Measurements from ENCODE around the gene PDXP. TPM values are rescaled to one million over a fixed set of nuclear protein-coding genes. Genes with fewer than 3 reads are reported as not detected.
A peak's percentile ranks its signal among the peaks of the same experiment; 100 is the strongest.

Gene PDXP
- total and polyA plus RNA-seq, 2 of the 4 experiments (the other 2 are of a cell fraction), result 5.4 to 24.1 TPM

- peak overlapping the region; percentile 1; the same call in 1 of the 2 replicates for H3K4ac ChIP-seq (ENCODE audit: low read depth, low read length)
- H3K27me3 ChIP-seq (ENCODE audit: control insufficient read depth, insufficient read depth, low read length), result no peaks in the 10 kb centered on the region
- H2BK20ac ChIP-seq (ENCODE audit: low read depth, low read length), result no peak overlapping the region
- in situ Hi-C loops (cut with MboI; ENCODE audit: low sequenced_read_pairs) (no loop called here), intact Hi-C loops (cut with micrococcal nuclease) (no loop called here), dilution Hi-C loops (cut with HindIII; ENCODE audit: low sequenced_read_pairs, unreplicated experiment) (no loop called here)
- H2BK15ac ChIP-seq (ENCODE audit: low read depth, low read length), result no peak overlapping the region
- H3K36me3 ChIP-seq (ENCODE audit: control insufficient read depth, insufficient read depth, low read length), result peaks cover 14% of the 10 kb centered on the region
- no peak overlapping the region for H3K14ac ChIP-seq (replicated peaks; ENCODE audit: low read depth, low read length)
- peaks cover 26 to 81% of the 10 kb centered on the region in 2 experiments for H3K79me1 ChIP-seq (ENCODE audit: low read depth in 1 of 2, low read length in 2 of 2)
- peak overlapping the region; percentile 0; the same call in 1 of the 2 replicates for H3K4me2 ChIP-seq (ENCODE audit: low read depth, low read length)
- peak; percentile 90 for DNase-seq
- no peak overlapping the region for H3K4me3 ChIP-seq (ENCODE audit: insufficient read depth, low read depth, low read length)
- H2AFZ ChIP-seq (replicated peaks; ENCODE audit: low read length, poor library complexity), result no peak overlapping the region
- peak; percentile 37; the same call in 1 of the 2 replicates for TF ChIP-seq BHLHE40 (IDR thresholded peaks at IDR 0.05; ENCODE audit: low read depth, low read length)
- TF ChIP-seq FOS (IDR thresholded peaks at IDR 0.05; ENCODE audit: low read depth, low read length), result 0 out of 2 replicates have a peak, but pooled peaks have one; percentile 13
- no peak for TF ChIP-seq SMC3 (IDR thresholded peaks at IDR 0.05; ENCODE audit: low read depth, low read length)
- TF ChIP-seq RCOR1 (IDR thresholded peaks at IDR 0.05; ENCODE audit: insufficient replicate concordance, low read length), result peak; percentile 30
- TF ChIP-seq, protein P1, sequence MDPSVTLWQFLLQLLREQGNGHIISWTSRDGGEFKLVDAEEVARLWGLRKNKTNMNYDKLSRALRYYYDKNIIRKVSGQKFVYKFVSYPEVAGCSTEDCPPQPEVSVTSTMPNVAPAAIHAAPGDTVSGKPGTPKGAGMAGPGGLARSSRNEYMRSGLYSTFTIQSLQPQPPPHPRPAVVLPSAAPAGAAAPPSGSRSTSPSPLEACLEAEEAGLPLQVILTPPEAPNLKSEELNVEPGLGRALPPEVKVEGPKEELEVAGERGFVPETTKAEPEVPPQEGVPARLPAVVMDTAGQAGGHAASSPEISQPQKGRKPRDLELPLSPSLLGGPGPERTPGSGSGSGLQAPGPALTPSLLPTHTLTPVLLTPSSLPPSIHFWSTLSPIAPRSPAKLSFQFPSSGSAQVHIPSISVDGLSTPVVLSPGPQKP (IDR thresholded peaks at IDR 0.05; ENCODE audit: borderline replicate concordance, low read depth, low read length), result no peak
- no peak for TF ChIP-seq POLR2A (IDR thresholded peaks at IDR 0.05; ENCODE audit: low read depth, low read length)
- TF ChIP-seq RFX5 (IDR thresholded peaks at IDR 0.05; ENCODE audit: low read depth, low read length), result no peak
- H3K4me1 ChIP-seq (ENCODE audit: control insufficient read depth, insufficient read depth, low read length), result peaks cover 9% of the 10 kb centered on the region
- H2AK5ac ChIP-seq (ENCODE audit: low read depth, low read length), result peak overlapping the region; percentile 6; the same call in 1 of the 2 replicates
- H2BK5ac ChIP-seq (ENCODE audit: low read depth, low read length, poor library complexity, severe bottlenecking), result peak overlapping the region; percentile 6
- H2AK9ac ChIP-seq (replicated peaks; ENCODE audit: low read depth, low read length, poor library complexity), result no peak overlapping the region
- ChIA-PET POLR2A (ENCODE audit: unreplicated experiment) (no interaction called here), CTCF (interaction anchor here (0.6 kb wide), 1 partner anchor 62 kb away, joined by 6 read pairs; no protein-coding TSS in a partner anchor)
- no peak overlapping the region for H3K23ac ChIP-seq (ENCODE audit: low read depth, low read length)
- H4K20me1 ChIP-seq (ENCODE audit: insufficient read depth, low read length), result no peaks in the 10 kb centered on the region; the same call in 1 of the 2 replicates
- no peak overlapping the region for H3K56ac ChIP-seq (ENCODE audit: extremely low read depth, insufficient read depth, low read length)
- no peak overlapping the region for H2BK120ac ChIP-seq (ENCODE audit: low read depth, low read length)
- H4K8ac ChIP-seq (ENCODE audit: low read depth in 2 of 2, low read length in 2 of 2), result no peak overlapping the region
- no peaks in the 10 kb centered on the region; the same call in 1 of the 2 replicates for H3K9me1 ChIP-seq (ENCODE audit: insufficient read depth, low read length)
- peak overlapping the region; percentile 8; the same call in 1 of the 2 replicates for H3K27ac ChIP-seq (ENCODE audit: insufficient read depth, low read length)
- no peak overlapping the region for H4K91ac ChIP-seq (ENCODE audit: insufficient read depth, low read depth, low read length)
- peak; percentile 89 for ATAC-seq (ENCODE audit: low read depth)
- H3K9me3 ChIP-seq (ENCODE audit: control insufficient read depth, insufficient read depth, low read length), result no peaks in the 10 kb centered on the region
- WGBS, 2 experiments (ENCODE audit: extremely low coverage in 2 of 2, insufficient read length in 1 of 2), result no CpG with 5 or more reads among the region's 6 CpGs
- H3K9ac ChIP-seq (ENCODE audit: low read depth, low read length), result no peak overlapping the region
- no peak overlapping the region for H4K5ac ChIP-seq (ENCODE audit: low read depth, low read length)
- BruUV-seq (replicated peaks), result no TSS peak
- H3K18ac ChIP-seq (ENCODE audit: low read depth, low read length), result 0 out of 2 replicates have a peak overlapping the region, but pooled peaks have one; percentile 3
Observed at GRCh38 chr22:37669586-37669985, 11.1 kb downstream of the PDXP start.
